Epithelial cell of esophagus (primary cell): ENCODE results near the gene LRFN4.

Experiments used
- DNase-seq: peaks from one replicate; pipeline ENCODE4 v3.0.0; 2010; ENCODE audit warnings: low read depth
- H3K4me3 ChIP-seq: 2 replicates; pipeline ENCODE4 v1.5.1; 2011; ENCODE audit warnings: mild to moderate bottlenecking, low read length, control low read depth
- TF ChIP-seq, protein P1 (sequence below): IDR thresholded peaks from 2 replicates; pipeline ENCODE4 v1.5.1; 2011; ENCODE audit warnings: low read depth, mild to moderate bottlenecking, low read length, control low read depth, inconsistent platforms; ENCODE audit not compliant: insufficient read depth; ENCODE audit errors: missing control alignments

LRFN4 gene

DNA sequence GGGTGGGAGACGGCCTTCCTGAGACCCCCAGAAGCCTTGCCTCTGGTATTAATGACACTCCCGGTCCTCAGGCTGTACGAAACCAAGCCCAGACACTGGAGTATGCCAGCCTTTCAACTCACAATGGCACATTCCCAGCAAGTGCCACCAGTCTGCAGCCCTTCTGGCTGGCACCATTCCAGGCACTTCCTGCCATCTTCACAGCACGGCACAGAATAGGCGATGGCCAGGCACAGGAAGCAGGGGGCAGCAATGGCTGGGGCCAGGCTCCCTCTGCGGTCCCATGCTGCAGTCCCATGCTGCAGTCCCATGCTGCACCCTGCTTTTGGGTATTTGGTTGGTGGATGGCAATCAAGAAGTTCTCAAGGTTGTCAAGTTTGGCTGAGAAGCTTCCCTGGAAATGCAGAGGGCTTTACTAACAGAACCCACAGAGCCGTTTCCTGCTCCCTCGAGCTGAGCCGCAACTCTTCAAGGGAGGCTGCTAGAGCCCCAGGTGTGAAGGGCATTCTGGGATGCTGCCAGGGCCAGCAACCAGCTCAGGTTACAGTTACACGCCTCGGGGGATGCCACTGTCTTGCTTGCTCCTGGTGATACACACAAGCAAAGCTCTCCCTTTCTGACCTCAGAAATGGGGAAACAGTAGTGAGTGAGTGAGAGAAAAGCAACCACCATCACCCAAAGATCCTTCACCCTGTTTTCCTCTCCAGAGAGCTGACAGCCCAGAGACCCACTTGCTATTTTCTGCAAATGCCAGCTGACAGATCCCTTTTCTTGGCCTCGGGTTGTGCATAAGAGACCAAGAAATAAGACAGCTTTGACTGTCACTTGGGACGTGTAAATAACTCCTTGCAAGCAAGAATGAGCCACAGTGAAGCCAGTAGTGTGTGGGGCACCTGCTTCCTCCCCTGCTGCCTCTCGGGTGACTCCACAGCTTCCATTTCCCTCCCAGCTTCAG lies 23.9 kb downstream of the LRFN4 start:
- TF ChIP-seq, protein P1, sequence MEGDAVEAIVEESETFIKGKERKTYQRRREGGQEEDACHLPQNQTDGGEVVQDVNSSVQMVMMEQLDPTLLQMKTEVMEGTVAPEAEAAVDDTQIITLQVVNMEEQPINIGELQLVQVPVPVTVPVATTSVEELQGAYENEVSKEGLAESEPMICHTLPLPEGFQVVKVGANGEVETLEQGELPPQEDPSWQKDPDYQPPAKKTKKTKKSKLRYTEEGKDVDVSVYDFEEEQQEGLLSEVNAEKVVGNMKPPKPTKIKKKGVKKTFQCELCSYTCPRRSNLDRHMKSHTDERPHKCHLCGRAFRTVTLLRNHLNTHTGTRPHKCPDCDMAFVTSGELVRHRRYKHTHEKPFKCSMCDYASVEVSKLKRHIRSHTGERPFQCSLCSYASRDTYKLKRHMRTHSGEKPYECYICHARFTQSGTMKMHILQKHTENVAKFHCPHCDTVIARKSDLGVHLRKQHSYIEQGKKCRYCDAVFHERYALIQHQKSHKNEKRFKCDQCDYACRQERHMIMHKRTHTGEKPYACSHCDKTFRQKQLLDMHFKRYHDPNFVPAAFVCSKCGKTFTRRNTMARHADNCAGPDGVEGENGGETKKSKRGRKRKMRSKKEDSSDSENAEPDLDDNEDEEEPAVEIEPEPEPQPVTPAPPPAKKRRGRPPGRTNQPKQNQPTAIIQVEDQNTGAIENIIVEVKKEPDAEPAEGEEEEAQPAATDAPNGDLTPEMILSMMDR, result no peak
- H3K4me3 ChIP-seq, result no peak overlapping the region
- peak; percentile 93 for DNase-seq

- DNase-seq, result no peak
- H3K4me3 ChIP-seq, result no peak overlapping the region
- TF ChIP-seq, protein P1, result no peak
Measured at GRCh38 chr11:66881451-66881835, 24.6 kb downstream of the LRFN4 start.

DNA sequence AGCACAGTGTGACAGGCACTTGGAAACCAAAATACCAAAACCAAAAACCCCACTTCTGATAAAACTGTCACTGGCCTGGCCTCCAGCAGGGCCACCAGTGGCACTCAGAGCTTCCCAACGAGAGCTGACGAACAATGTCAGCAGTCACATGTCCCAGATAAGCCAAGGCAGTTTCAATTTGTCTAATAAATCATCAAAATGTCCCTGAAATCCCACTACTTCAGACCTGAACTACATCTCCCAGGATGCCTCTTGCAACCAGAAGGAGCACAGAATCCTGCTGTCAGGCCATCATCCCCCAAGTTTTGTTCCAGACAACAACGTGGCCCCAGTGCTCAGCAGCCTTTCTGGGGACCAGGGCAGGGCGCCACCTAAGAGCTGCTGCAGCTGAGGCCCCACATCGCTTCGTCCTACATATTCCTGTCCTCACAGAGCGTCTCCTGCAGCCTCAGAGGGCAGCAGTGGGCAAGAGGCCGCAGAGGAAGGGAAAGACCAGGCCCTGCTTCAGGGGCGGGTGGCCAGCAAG lies 25.1 kb downstream of the LRFN4 start:
- TF ChIP-seq, protein P1, result no peak
- H3K4me3 ChIP-seq, result no peak overlapping the region

GRCh38 chr11:66882561-66883015 lies 25.7 kb downstream of the LRFN4 start:
- H3K4me3 ChIP-seq, result no peak overlapping the region
- TF ChIP-seq, protein P1, result no peak
- no peak for DNase-seq

More for the DNA sequence above, 25.1 kb downstream of the LRFN4 start:
- no peak for DNase-seq

DNA sequence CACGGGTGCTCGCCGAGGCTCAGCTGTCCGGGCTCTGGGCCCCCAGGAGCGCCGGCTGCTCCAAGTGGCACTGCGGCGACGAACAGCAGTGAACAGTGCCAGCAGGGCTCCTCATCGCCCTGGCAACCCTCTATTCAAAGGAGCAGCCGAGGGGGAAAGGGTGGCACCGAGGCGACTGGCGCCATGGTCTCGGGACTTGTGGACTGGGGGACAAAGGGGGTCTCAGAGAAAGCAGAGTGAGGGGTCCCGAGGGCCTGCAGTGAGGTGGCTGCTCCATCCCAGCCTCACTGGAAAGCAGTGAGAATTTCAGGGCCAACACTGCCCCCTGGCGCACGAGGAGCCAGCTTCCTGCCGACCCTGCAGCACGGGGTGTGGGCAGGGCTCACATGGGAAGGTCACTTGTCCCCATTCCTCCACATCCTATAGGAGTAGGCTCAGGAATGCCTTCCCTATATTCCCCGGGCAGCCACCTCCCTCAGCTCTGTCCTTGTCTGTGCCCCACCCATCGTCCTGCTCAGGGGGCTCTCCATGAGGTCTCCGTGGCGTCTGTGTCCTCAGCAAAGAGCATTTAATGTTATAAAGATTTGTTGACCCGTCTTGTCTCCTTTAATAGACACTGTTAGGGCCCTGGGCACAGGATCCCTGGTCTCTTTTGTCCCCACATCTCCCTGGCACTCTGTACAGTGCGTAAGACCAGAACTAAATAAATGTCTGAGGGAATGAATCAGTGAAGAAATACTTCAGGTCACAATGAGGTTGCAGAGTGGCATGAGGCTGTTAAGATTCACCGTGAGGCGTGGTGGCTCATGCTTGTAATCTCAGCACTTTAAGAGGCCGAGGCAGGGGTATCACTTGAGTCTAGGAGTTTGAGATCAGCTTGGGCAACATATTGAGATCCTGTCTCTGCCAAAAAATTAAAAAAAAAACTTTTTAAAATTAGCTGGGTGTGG lies 26.4 kb downstream of the LRFN4 start:
- H3K4me3 ChIP-seq, result no peak overlapping the region
- peak; percentile 85 for DNase-seq
- TF ChIP-seq, protein P1, result peak; percentile 73

- TF ChIP-seq, protein P1, result no peak
- H3K4me3 ChIP-seq, result no peak overlapping the region
- no peak for DNase-seq
Measured at GRCh38 chr11:66884443-66884842, 27.6 kb downstream of the LRFN4 start.
